ENCODE results near the gene DCLRE1C. TPM values are rescaled to one million over a fixed set of nuclear protein-coding genes. Genes with fewer than 3 reads are reported as not detected.

The DCLRE1C gene
- total RNA-seq, 1 donor from 2014 or later, result 5.5 TPM

- no peaks in the 10 kb centered on the region for H3K9me3 Mint-ChIP-seq (ENCODE audit: unreplicated experiment)
- DNase-seq (ENCODE audit: low spot score), result no peak
- no peak overlapping the region for H3K4me3 Mint-ChIP-seq (ENCODE audit: unreplicated experiment)
- TF ChIP-seq CTCF (IDR thresholded peaks at IDR 0.05; ENCODE audit: unreplicated experiment), result no peak
- H3K27me3 Mint-ChIP-seq (ENCODE audit: unreplicated experiment), result no peaks in the 10 kb centered on the region
- H3K4me1 Mint-ChIP-seq (ENCODE audit: unreplicated experiment), result peaks cover 3% of the 10 kb centered on the region
- peaks cover 21% of the 10 kb centered on the region for H3K36me3 Mint-ChIP-seq (ENCODE audit: low read depth, unreplicated experiment)
- H3K27ac Mint-ChIP-seq (ENCODE audit: unreplicated experiment), result no peak overlapping the region
Measured at GRCh38 chr10:14936584-14936983, 17.3 kb downstream of the DCLRE1C start.

GRCh38 chr10:14930610-14931009 lies 23.3 kb downstream of the DCLRE1C start:
- no peaks in the 10 kb centered on the region for H3K27me3 Mint-ChIP-seq (ENCODE audit: unreplicated experiment)
- no peaks in the 10 kb centered on the region for H3K9me3 Mint-ChIP-seq (ENCODE audit: unreplicated experiment)
- no peak overlapping the region for H3K4me3 Mint-ChIP-seq (ENCODE audit: unreplicated experiment)
- no peaks in the 10 kb centered on the region for H3K4me1 Mint-ChIP-seq (ENCODE audit: unreplicated experiment)
- DNase-seq (ENCODE audit: low spot score), result no peak
- H3K36me3 Mint-ChIP-seq (ENCODE audit: low read depth, unreplicated experiment), result peaks cover 30% of the 10 kb centered on the region
- no peak overlapping the region for H3K27ac Mint-ChIP-seq (ENCODE audit: unreplicated experiment)
- no peak for TF ChIP-seq CTCF (IDR thresholded peaks at IDR 0.05; ENCODE audit: unreplicated experiment)

GRCh38 chr10:14926722-14927416 lies 27.0 kb downstream of the DCLRE1C start:
- Mint-ChIP-seq H3K4me1 (ENCODE audit: unreplicated experiment) (no peaks in the 10 kb centered on the region), H3K9me3 (ENCODE audit: unreplicated experiment) (no peaks in the 10 kb centered on the region), H3K36me3 (ENCODE audit: low read depth, unreplicated experiment) (peaks cover 22% of the 10 kb centered on the region), H3K27me3 (ENCODE audit: unreplicated experiment) (no peaks in the 10 kb centered on the region), H3K4me3 (ENCODE audit: unreplicated experiment) (no peak overlapping the region), H3K27ac (ENCODE audit: unreplicated experiment) (no peak overlapping the region)
- DNase-seq (ENCODE audit: low spot score), result no peak
- TF ChIP-seq CTCF (IDR thresholded peaks at IDR 0.05; ENCODE audit: unreplicated experiment), result no peak

GRCh38 chr10:14926061-14926470 lies 27.8 kb downstream of the DCLRE1C start:
- DNase-seq (ENCODE audit: low spot score), result no peak
- Mint-ChIP-seq H3K4me3 (ENCODE audit: unreplicated experiment) (no peak overlapping the region), H3K9me3 (ENCODE audit: unreplicated experiment) (no peaks in the 10 kb centered on the region), H3K4me1 (ENCODE audit: unreplicated experiment) (no peaks in the 10 kb centered on the region), H3K36me3 (ENCODE audit: low read depth, unreplicated experiment) (peaks cover 28% of the 10 kb centered on the region), H3K27ac (ENCODE audit: unreplicated experiment) (no peak overlapping the region), H3K27me3 (ENCODE audit: unreplicated experiment) (no peaks in the 10 kb centered on the region)
- no peak for TF ChIP-seq CTCF (IDR thresholded peaks at IDR 0.05; ENCODE audit: unreplicated experiment)

- no peak for TF ChIP-seq CTCF (IDR thresholded peaks at IDR 0.05; ENCODE audit: unreplicated experiment)
- H3K9me3 Mint-ChIP-seq (ENCODE audit: unreplicated experiment), result no peaks in the 10 kb centered on the region
- H3K27me3 Mint-ChIP-seq (ENCODE audit: unreplicated experiment), result no peaks in the 10 kb centered on the region
- H3K4me3 Mint-ChIP-seq (ENCODE audit: unreplicated experiment), result no peak overlapping the region
- H3K27ac Mint-ChIP-seq (ENCODE audit: unreplicated experiment), result no peak overlapping the region
- no peak for DNase-seq (ENCODE audit: low spot score)
- H3K36me3 Mint-ChIP-seq (ENCODE audit: low read depth, unreplicated experiment), result peaks cover 31% of the 10 kb centered on the region
- no peaks in the 10 kb centered on the region for H3K4me1 Mint-ChIP-seq (ENCODE audit: unreplicated experiment)
Measured at GRCh38 chr10:14925268-14925667, 28.6 kb downstream of the DCLRE1C start.

All from endothelial cell (in vitro differentiated cells).